ENCODE measurements around the gene EEPD1.

DNA sequence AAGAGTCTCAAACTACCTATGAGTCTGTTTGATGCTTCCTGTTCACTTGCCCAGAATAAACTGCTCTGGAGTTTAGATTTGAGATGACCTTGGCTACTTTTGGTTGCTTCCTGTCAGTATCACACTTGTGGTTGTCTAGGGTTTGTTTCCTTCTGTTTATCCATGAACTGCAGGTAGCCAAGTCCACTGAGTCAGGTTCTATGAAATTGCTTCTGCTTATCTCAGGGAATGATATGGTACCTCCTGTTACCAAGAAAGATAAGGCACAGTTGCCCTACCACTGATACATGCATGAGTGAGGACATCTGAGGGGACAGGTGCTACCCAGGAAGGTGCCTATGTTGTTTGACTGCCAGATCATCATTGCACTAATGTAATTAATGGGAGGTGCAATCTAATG is 15.8 kb upstream of the EEPD1 start:
- TF ChIP-seq CTCF (IDR thresholded peaks at IDR 0.05) = no peak
- no peak for TF ChIP-seq POLR2A (IDR thresholded peaks at IDR 0.05)
